ENCODE measurements around the gene B9D2.

- TF ChIP-seq CTCF (conservative IDR thresholded peaks at IDR 0.05; ENCODE audit: low read depth in 2 of 2): no peak
- TF ChIP-seq JUNB (IDR thresholded peaks at IDR 0.05; ENCODE audit: unreplicated experiment): no peak
- no peak for TF ChIP-seq EZH2phosphoT487 (IDR thresholded peaks at IDR 0.05; ENCODE audit: unreplicated experiment)
- TF ChIP-seq EZH2 (IDR thresholded peaks at IDR 0.05; ENCODE audit: low read depth, unreplicated experiment): no peak
- TF ChIP-seq POLR2AphosphoS5 (IDR thresholded peaks at IDR 0.05; ENCODE audit: low read depth): no peak
- TF ChIP-seq REST (IDR thresholded peaks at IDR 0.05; ENCODE audit: unreplicated experiment): no peak
These were observed 52.3 kb downstream of the B9D2 start for GRCh38 chr19:41311613-41312012.
